ENCODE measurements around the gene KIAA0825.

DNA sequence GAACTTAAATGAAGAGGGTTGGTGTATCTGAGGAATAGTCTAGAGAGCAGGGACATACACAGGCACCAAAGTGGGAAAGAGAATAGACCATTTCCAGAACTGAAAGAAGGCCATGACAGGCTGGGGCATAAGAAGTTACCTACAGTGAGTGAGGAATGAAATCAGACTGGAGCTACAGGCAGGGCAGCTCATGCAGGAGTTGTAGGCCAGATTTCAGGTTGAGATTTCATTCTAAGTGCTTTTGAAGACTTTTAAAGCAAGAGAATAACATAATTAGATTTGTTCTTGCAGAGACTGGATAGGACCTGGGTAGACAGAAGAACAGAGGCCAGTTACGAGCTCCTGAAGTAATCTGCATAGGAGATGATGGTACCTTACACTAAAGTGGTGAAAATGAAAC is 280.8 kb downstream of the KIAA0825 start:
- TF ChIP-seq, protein P1, sequence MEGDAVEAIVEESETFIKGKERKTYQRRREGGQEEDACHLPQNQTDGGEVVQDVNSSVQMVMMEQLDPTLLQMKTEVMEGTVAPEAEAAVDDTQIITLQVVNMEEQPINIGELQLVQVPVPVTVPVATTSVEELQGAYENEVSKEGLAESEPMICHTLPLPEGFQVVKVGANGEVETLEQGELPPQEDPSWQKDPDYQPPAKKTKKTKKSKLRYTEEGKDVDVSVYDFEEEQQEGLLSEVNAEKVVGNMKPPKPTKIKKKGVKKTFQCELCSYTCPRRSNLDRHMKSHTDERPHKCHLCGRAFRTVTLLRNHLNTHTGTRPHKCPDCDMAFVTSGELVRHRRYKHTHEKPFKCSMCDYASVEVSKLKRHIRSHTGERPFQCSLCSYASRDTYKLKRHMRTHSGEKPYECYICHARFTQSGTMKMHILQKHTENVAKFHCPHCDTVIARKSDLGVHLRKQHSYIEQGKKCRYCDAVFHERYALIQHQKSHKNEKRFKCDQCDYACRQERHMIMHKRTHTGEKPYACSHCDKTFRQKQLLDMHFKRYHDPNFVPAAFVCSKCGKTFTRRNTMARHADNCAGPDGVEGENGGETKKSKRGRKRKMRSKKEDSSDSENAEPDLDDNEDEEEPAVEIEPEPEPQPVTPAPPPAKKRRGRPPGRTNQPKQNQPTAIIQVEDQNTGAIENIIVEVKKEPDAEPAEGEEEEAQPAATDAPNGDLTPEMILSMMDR (IDR thresholded peaks at IDR 0.05 in 4 of 5, conservative IDR thresholded peaks at IDR 0.05 in 1 of 5): no peak
- no peak for TF ChIP-seq POLR2A (IDR thresholded peaks at IDR 0.05)
